Lower leg skin (tissue), 3 donors: ENCODE results near the gene PARP15.

Experiments used
- POLR2A ChIP-seq, 2 donors: fragments of 450-650 bp; IDR thresholded peaks; one replicate each; pipeline ENCODE4 v1.6.1; 2016 to 2017; ENCODE audit warnings: antibody characterized with exemption in 2 of 2, mild to moderate bottlenecking in 1 of 2, moderate library complexity in 1 of 2
- TF ChIP-seq, protein P1 (sequence below), 3 donors: fragments of 450-650 bp; IDR thresholded peaks; one replicate each; pipeline ENCODE4 v1.5.1; 2016; ENCODE audit warnings: antibody characterized with exemption in 3 of 3, mild to moderate bottlenecking in 3 of 3, moderate library complexity in 2 of 3

DNA sequence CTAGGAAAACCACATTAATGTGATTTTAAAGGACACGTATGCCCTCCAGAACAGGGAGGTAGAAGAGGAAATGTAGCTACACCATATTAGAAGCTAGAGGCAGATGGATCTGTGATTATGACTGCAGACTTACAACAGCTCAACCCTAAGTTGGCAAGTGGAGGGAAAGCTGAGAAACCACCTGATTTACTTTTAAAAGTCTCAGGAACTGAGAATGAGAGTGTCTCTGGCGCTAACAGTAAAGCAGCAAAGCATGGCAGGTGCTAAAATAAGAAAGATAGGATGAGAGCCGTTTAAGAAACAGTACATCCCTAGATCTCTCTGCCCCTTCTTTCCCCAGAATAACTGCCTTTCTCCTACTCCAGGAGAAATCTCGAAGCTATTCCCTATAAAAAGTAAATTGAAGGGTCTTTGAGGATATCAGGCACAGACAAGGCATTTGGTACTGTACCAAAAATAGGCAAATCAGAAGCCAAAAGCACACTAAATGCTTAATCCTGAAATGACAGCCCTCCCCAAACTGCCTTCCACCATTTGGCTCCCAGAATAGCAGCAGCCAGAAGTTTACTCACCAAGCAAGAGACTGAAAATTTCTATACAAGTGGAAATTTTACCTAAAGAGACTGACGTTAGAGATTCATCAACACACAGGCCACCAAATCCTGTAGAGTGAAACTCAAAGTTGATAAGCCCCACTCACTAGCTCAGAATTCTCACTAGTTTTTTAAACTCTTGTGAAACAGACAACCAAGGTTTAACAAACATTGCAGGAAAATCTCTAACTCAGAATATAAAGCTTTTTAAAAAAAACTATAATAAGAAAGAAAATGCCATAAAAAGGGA lies 68.9 kb downstream of the PARP15 start:
- TF ChIP-seq, protein P1, sequence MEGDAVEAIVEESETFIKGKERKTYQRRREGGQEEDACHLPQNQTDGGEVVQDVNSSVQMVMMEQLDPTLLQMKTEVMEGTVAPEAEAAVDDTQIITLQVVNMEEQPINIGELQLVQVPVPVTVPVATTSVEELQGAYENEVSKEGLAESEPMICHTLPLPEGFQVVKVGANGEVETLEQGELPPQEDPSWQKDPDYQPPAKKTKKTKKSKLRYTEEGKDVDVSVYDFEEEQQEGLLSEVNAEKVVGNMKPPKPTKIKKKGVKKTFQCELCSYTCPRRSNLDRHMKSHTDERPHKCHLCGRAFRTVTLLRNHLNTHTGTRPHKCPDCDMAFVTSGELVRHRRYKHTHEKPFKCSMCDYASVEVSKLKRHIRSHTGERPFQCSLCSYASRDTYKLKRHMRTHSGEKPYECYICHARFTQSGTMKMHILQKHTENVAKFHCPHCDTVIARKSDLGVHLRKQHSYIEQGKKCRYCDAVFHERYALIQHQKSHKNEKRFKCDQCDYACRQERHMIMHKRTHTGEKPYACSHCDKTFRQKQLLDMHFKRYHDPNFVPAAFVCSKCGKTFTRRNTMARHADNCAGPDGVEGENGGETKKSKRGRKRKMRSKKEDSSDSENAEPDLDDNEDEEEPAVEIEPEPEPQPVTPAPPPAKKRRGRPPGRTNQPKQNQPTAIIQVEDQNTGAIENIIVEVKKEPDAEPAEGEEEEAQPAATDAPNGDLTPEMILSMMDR (IDR thresholded peaks at IDR 0.05) = no peak
- no peak for TF ChIP-seq POLR2A (IDR thresholded peaks at IDR 0.05)
